ENCODE results near the gene TIMM50.

The TIMM50 gene

GRCh38 chr19:39496063-39496462, 15.4 kb downstream of the TIMM50 start:
- no peak overlapping the region for H3K4me2 ChIP-seq (ENCODE audit: low read length, poor library complexity, severe bottlenecking)
- no peaks in the 10 kb centered on the region for H3K79me1 ChIP-seq (replicated peaks; ENCODE audit: low read length, poor library complexity, severe bottlenecking)
- H3K27ac ChIP-seq (ENCODE audit: low read length, poor library complexity, severe bottlenecking): no peak overlapping the region
- no peak overlapping the region for H4K91ac ChIP-seq (ENCODE audit: low read length)
- no peak overlapping the region for H2AFZ ChIP-seq (ENCODE audit: low read depth, low read length)
- no peaks in the 10 kb centered on the region for H3K9me3 ChIP-seq (ENCODE audit: control insufficient read depth, low read length)
- H3K27me3 ChIP-seq (ENCODE audit: control insufficient read depth in 1 of 2, insufficient read depth in 1 of 2, low read length in 2 of 2): peaks cover 44 to 54% of the 10 kb centered on the region in 2 experiments
- H3K9ac ChIP-seq (ENCODE audit: low read length): no peak overlapping the region
- 77% methylated on average over 3 of the region's 5 CpGs for WGBS
- H2BK5ac ChIP-seq (ENCODE audit: low read depth, low read length, poor library complexity, severe bottlenecking): no peak overlapping the region
- peaks cover 10 to 12% of the 10 kb centered on the region in 2 experiments for H3K36me3 ChIP-seq (ENCODE audit: control insufficient read depth in 1 of 2, insufficient read depth in 2 of 2, low read depth in 1 of 2, low read length in 2 of 2)
- peaks cover 18% of the 10 kb centered on the region for H3K4me1 ChIP-seq (ENCODE audit: control insufficient read depth, insufficient read depth, low read depth, low read length)
- no peak for DNase-seq
- H3K14ac ChIP-seq (ENCODE audit: low read length in 2 of 2): no peak overlapping the region
- H3K18ac ChIP-seq (ENCODE audit: low read depth in 1 of 2, low read length in 2 of 2): no peak overlapping the region
- no peak overlapping the region for H3K4ac ChIP-seq (ENCODE audit: low read depth in 1 of 2, low read length in 2 of 2)
- H3K23ac ChIP-seq (ENCODE audit: low read length in 2 of 2): no peak overlapping the region
- no peak overlapping the region for H2BK12ac ChIP-seq (ENCODE audit: low read length in 2 of 2)
- no peak overlapping the region for H2BK120ac ChIP-seq (ENCODE audit: low read depth, low read length)
- no peak overlapping the region for H2BK15ac ChIP-seq (ENCODE audit: low read depth, poor library complexity, severe bottlenecking)
- no peak overlapping the region for H4K8ac ChIP-seq (ENCODE audit: low read length)
- no peak overlapping the region for H2AK5ac ChIP-seq (ENCODE audit: low read length, severe bottlenecking)
- H3K4me3 ChIP-seq (ENCODE audit: insufficient read depth in 1 of 2, low read depth in 1 of 2, low read length in 2 of 2): no peak overlapping the region

- H3K23ac ChIP-seq (ENCODE audit: low read length in 2 of 2): no peak overlapping the region
- H3K4me3 ChIP-seq (ENCODE audit: insufficient read depth in 1 of 2, low read depth in 1 of 2, low read length in 2 of 2): peak overlapping the region in 1 of 2 experiments; percentile 62
- peaks cover 19% of the 10 kb centered on the region for H3K4me1 ChIP-seq (ENCODE audit: control insufficient read depth, insufficient read depth, low read depth, low read length)
- H4K91ac ChIP-seq (ENCODE audit: low read length): no peak overlapping the region
- no peaks in the 10 kb centered on the region for H3K9me3 ChIP-seq (ENCODE audit: control insufficient read depth, low read length)
- WGBS: 0% methylated on average over 5 of the region's 7 CpGs
- no peak overlapping the region for H3K18ac ChIP-seq (ENCODE audit: low read depth in 1 of 2, low read length in 2 of 2)
- no peak overlapping the region for H2BK12ac ChIP-seq (ENCODE audit: low read length in 2 of 2)
- no peak for DNase-seq
- H2AFZ ChIP-seq (ENCODE audit: low read depth, low read length): no peak overlapping the region
- peaks cover 47 to 60% of the 10 kb centered on the region in 2 experiments for H3K27me3 ChIP-seq (ENCODE audit: control insufficient read depth in 1 of 2, insufficient read depth in 1 of 2, low read length in 2 of 2)
- H2BK5ac ChIP-seq (ENCODE audit: low read depth, low read length, poor library complexity, severe bottlenecking): no peak overlapping the region
- H2AK5ac ChIP-seq (ENCODE audit: low read length, severe bottlenecking): no peak overlapping the region
- H3K4ac ChIP-seq (ENCODE audit: low read depth in 1 of 2, low read length in 2 of 2): no peak overlapping the region
- no peak overlapping the region for H3K9ac ChIP-seq (ENCODE audit: low read length)
- no peak overlapping the region for H3K27ac ChIP-seq (ENCODE audit: low read length, poor library complexity, severe bottlenecking)
- no peak overlapping the region for H2BK15ac ChIP-seq (ENCODE audit: low read depth, poor library complexity, severe bottlenecking)
- H3K79me1 ChIP-seq (replicated peaks; ENCODE audit: low read length, poor library complexity, severe bottlenecking): no peaks in the 10 kb centered on the region
- no peak overlapping the region for H2BK120ac ChIP-seq (ENCODE audit: low read depth, low read length)
- H4K8ac ChIP-seq (ENCODE audit: low read length): no peak overlapping the region
- no peak overlapping the region for H3K14ac ChIP-seq (ENCODE audit: low read length in 2 of 2)
- H3K4me2 ChIP-seq (ENCODE audit: low read length, poor library complexity, severe bottlenecking): peak overlapping the region; percentile 87
- no peaks in the 10 kb centered on the region for H3K36me3 ChIP-seq (ENCODE audit: control insufficient read depth in 1 of 2, insufficient read depth in 2 of 2, low read depth in 1 of 2, low read length in 2 of 2)
Measured at GRCh38 chr19:39497701-39497995, 17.0 kb downstream of the TIMM50 start.

GRCh38 chr19:39497996-39498797, 17.6 kb downstream of the TIMM50 start:
- Histone ChIP-seq H3K4me1 (ENCODE audit: control insufficient read depth, insufficient read depth, low read depth, low read length) (peaks cover 24% of the 10 kb centered on the region), H2BK120ac (ENCODE audit: low read depth, low read length) (no peak overlapping the region), H3K27ac (ENCODE audit: low read length, poor library complexity, severe bottlenecking) (no peak overlapping the region), H3K14ac (ENCODE audit: low read length in 2 of 2) (no peak overlapping the region), H3K4me2 (ENCODE audit: low read length, poor library complexity, severe bottlenecking) (peak overlapping the region; percentile 87), H2AK5ac (ENCODE audit: low read length, severe bottlenecking) (no peak overlapping the region), H3K36me3 (ENCODE audit: control insufficient read depth in 1 of 2, insufficient read depth in 2 of 2, low read depth in 1 of 2, low read length in 2 of 2) (no peaks in the 10 kb centered on the region), H4K8ac (ENCODE audit: low read length) (no peak overlapping the region), H3K9me3 (ENCODE audit: control insufficient read depth, low read length) (no peaks in the 10 kb centered on the region), H3K79me1 (replicated peaks; ENCODE audit: low read length, poor library complexity, severe bottlenecking) (no peaks in the 10 kb centered on the region), H3K18ac (ENCODE audit: low read depth in 1 of 2, low read length in 2 of 2) (no peak overlapping the region), H2AFZ (ENCODE audit: low read depth, low read length) (peak overlapping the region; percentile 7), H3K23ac (ENCODE audit: low read length in 2 of 2) (no peak overlapping the region), H3K4ac (ENCODE audit: low read depth in 1 of 2, low read length in 2 of 2) (no peak overlapping the region), H3K4me3 (ENCODE audit: insufficient read depth in 1 of 2, low read depth in 1 of 2, low read length in 2 of 2) (peak overlapping the region in 1 of 2 experiments; percentile 62), H3K27me3 (ENCODE audit: control insufficient read depth in 1 of 2, insufficient read depth in 1 of 2, low read length in 2 of 2) (peaks cover 50 to 64% of the 10 kb centered on the region in 2 experiments), H2BK5ac (ENCODE audit: low read depth, low read length, poor library complexity, severe bottlenecking) (no peak overlapping the region), H2BK12ac (ENCODE audit: low read length in 2 of 2) (no peak overlapping the region), H2BK15ac (ENCODE audit: low read depth, poor library complexity, severe bottlenecking) (no peak overlapping the region), H4K91ac (ENCODE audit: low read length) (no peak overlapping the region), H3K9ac (ENCODE audit: low read length) (no peak overlapping the region)
- peak; percentile 59 for DNase-seq
- 1% methylated on average over 31 of the region's 40 CpGs for WGBS

- H2AFZ ChIP-seq (ENCODE audit: low read depth, low read length): peak within 1 kb of the TSS; percentile 7
- H2BK120ac ChIP-seq (ENCODE audit: low read depth, low read length): no peak within 1 kb of the TSS
- DNase-seq: peak; percentile 30
- no peak within 1 kb of the TSS for H4K8ac ChIP-seq (ENCODE audit: low read length)
- peak within 1 kb of the TSS in 1 of 2 experiments; percentile 62 for H3K4me3 ChIP-seq (ENCODE audit: insufficient read depth in 1 of 2, low read depth in 1 of 2, low read length in 2 of 2)
- H3K4ac ChIP-seq (ENCODE audit: low read depth in 1 of 2, low read length in 2 of 2): no peak within 1 kb of the TSS
- peaks cover 24% of the 10 kb centered on the region for H3K4me1 ChIP-seq (ENCODE audit: control insufficient read depth, insufficient read depth, low read depth, low read length)
- no peak within 1 kb of the TSS for H2BK12ac ChIP-seq (ENCODE audit: low read length in 2 of 2)
- peak within 1 kb of the TSS; percentile 65 for H2BK15ac ChIP-seq (ENCODE audit: low read depth, poor library complexity, severe bottlenecking)
- 1% methylated on average over 46 of the region's 60 CpGs for WGBS
- H3K36me3 ChIP-seq (ENCODE audit: control insufficient read depth in 1 of 2, insufficient read depth in 2 of 2, low read depth in 1 of 2, low read length in 2 of 2): no peaks in the 10 kb centered on the region
- H3K27me3 ChIP-seq (ENCODE audit: control insufficient read depth in 1 of 2, insufficient read depth in 1 of 2, low read length in 2 of 2): peaks cover 56 to 72% of the 10 kb centered on the region in 2 experiments
- H3K9me3 ChIP-seq (ENCODE audit: control insufficient read depth, low read length): no peaks in the 10 kb centered on the region
- H3K23ac ChIP-seq (ENCODE audit: low read length in 2 of 2): no peak within 1 kb of the TSS
- no peak within 1 kb of the TSS for H3K14ac ChIP-seq (ENCODE audit: low read length in 2 of 2)
- H2AK5ac ChIP-seq (ENCODE audit: low read length, severe bottlenecking): no peak within 1 kb of the TSS
- H2BK5ac ChIP-seq (ENCODE audit: low read depth, low read length, poor library complexity, severe bottlenecking): no peak within 1 kb of the TSS
- H3K9ac ChIP-seq (ENCODE audit: low read length): no peak within 1 kb of the TSS
- H3K27ac ChIP-seq (ENCODE audit: low read length, poor library complexity, severe bottlenecking): no peak within 1 kb of the TSS
- H3K18ac ChIP-seq (ENCODE audit: low read depth in 1 of 2, low read length in 2 of 2): no peak within 1 kb of the TSS
- H3K79me1 ChIP-seq (replicated peaks; ENCODE audit: low read length, poor library complexity, severe bottlenecking): no peaks in the 10 kb centered on the region
- peak within 1 kb of the TSS; percentile 87 for H3K4me2 ChIP-seq (ENCODE audit: low read length, poor library complexity, severe bottlenecking)
- no peak within 1 kb of the TSS for H4K91ac ChIP-seq (ENCODE audit: low read length)
Measured at GRCh38 chr19:39498798-39499642, 18.4 kb downstream of the TIMM50 start, which contains the start of gene DLL3. Gene DLL3, plus strand, starts transcription at chr19:39498947. Its CDS starts 28 bp downstream, at chr19:39498975.

Data from mesenchymal stem cell (in vitro differentiated cells and primary cell).